ENCODE data around the gene DBH. TPM values are rescaled to one million over a fixed set of nuclear protein-coding genes. Genes with fewer than 3 reads are reported as not detected.

The DBH gene
- total and polyA plus RNA-seq, 2 of the 13 experiments (the other 11 are each of a cell fraction or from before 2014, with no cell fraction given): not detected

DNA sequence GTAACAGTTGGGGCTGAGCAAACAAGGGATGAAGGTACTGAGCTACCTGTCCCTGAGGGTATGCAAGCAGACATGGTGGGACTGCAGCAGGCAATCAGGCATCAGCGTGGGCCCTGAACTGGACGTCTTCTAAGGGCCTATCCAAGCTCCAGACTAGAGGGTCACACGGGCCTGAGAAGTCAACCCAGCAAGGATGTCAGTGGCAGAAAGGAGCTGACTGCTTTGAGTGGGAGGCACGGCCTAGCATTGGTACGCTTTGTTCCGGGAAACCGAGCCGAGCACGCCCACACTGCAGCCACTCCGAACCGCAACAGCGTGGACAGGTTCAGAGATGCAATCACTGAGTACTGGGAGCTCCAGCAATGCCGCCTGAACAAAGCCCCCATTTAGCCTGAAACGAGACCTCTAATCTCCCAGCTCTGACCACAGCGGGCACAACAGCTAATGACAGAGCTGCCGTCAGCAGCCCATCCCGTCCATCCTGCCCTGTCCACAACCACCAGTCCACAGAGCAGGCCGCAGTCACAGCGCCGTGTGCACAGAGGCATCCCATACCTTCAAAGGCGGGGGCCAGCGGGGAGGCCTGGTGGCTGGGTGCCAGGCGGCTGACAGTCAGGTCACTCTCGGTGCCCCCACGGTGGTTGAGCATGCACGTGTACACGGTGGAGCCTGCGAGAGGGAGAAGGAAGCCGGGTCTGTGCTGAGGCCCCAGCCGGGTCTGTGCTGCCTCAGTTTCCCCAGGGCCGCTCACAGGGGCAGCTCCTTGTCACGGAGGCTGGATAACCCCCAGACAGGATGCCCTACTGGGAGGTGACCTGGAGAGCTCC, 57.8 kb downstream of the DBH start:
- H3K4me1 ChIP-seq (ENCODE audit: insufficient read depth, low read length): no peaks in the 10 kb centered on the region
- peaks cover 20 to 47% of the 10 kb centered on the region in 2 experiments for H3K36me3 ChIP-seq (replicated peaks in 1 of 2; ENCODE audit: control insufficient read depth in 1 of 2, insufficient read depth in 2 of 2, low read length in 2 of 2)
- DNase-seq (ENCODE audit: low spot score) (no peak), ATAC-seq (no peak), FAIRE-seq (no peak)
- no peak overlapping the region for H3K27ac ChIP-seq (ENCODE audit: extremely low read length, insufficient read depth, low read length)
- no peak overlapping the region for H3K4me3 ChIP-seq (replicated peaks in 1 of 3; ENCODE audit: insufficient read depth in 1 of 3, low read depth in 2 of 3, low read length in 3 of 3)
- no peak overlapping the region for H3K9ac ChIP-seq (ENCODE audit: insufficient read depth, low read depth, low read length)
- H3K27me3 ChIP-seq (ENCODE audit: control insufficient read depth in 1 of 2, insufficient read depth in 2 of 2, low read length in 2 of 2): no peaks in the 10 kb centered on the region
- WGBS (ENCODE audit: low lambda C conversion rate): over 99% methylated on average over 17 of the region's 32 CpGs
- H2AFZ ChIP-seq (ENCODE audit: low read length): no peak overlapping the region
- H4K20me1 ChIP-seq (ENCODE audit: insufficient read depth, low read length): no peaks in the 10 kb centered on the region
- BruUV-seq (replicated peaks): no TSS peak
- no peaks in the 10 kb centered on the region for H3K9me3 ChIP-seq (ENCODE audit: low read length)
- intact Hi-C loops (cut with micrococcal nuclease; ENCODE audit: unreplicated experiment) (no loop called here), in situ Hi-C loops (cut with HindIII; ENCODE audit: extremely low pct_ligation_motif_present, low pct_unique_long_range_greater_than_20kb) (no loop called here)
- ChIA-PET CTCF (ENCODE audit: low intra/inter-chr PET ratio, low total read pairs) (no interaction called here), POLR2A (no interaction called here)
- no peak overlapping the region for H3K4me2 ChIP-seq (ENCODE audit: low read depth, low read length)
- no peaks in the 10 kb centered on the region for H3K79me2 ChIP-seq (ENCODE audit: insufficient read depth, low read length)
- TF ChIP-seq ZBTB10 (CRISPR knock-in tag; IDR thresholded peaks at IDR 0.05; ENCODE audit: borderline replicate concordance) (no peak), AGO2 (optimal IDR thresholded peaks at IDR 0.05; ENCODE audit: low read depth, low read length) (peak; percentile 25), ZNF383 (CRISPR knock-in tag; IDR thresholded peaks at IDR 0.05; ENCODE audit: borderline replicate concordance) (no peak)

DNA sequence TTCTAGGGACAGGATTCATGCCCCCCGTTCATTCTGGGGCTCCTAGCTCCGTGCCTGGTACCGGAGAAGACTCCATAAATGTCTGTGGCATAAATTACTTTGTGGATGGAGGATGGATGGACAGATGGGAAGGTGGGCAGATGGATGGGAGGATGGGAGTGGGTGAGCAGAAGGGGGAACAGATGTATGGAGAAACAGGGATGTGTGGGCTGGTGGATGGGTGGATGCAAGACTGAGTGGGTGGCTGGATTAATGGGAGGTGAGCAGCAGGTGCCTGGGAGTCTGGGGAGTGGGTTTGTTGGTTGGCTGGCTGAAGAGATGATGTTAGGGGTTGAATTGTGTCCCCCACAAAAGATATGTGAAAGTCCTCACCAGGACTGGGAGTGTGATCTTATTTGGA, 58.5 kb downstream of the DBH start:
- H3K36me3 ChIP-seq (replicated peaks in 1 of 2; ENCODE audit: control insufficient read depth in 1 of 2, insufficient read depth in 2 of 2, low read length in 2 of 2): peaks cover 18 to 41% of the 10 kb centered on the region in 2 experiments; a peak in 4 of 5 replicates
- H3K4me1 ChIP-seq (ENCODE audit: insufficient read depth, low read length): no peaks in the 10 kb centered on the region
- H2AFZ ChIP-seq (ENCODE audit: low read length): no peak overlapping the region
- intact Hi-C loops (cut with micrococcal nuclease; ENCODE audit: unreplicated experiment): no loop called here
- H3K9ac ChIP-seq (ENCODE audit: insufficient read depth, low read depth, low read length): no peak overlapping the region
- H3K9me3 ChIP-seq (ENCODE audit: low read length): no peaks in the 10 kb centered on the region
- WGBS (ENCODE audit: low lambda C conversion rate): 100% methylated on average over 3 of the region's 3 CpGs
- POLR2A ChIA-PET: no interaction called here
- CTCF ChIA-PET (ENCODE audit: low intra/inter-chr PET ratio, low total read pairs): no interaction called here
- H3K4me2 ChIP-seq (ENCODE audit: low read depth, low read length): no peak overlapping the region
- H3K27me3 ChIP-seq (ENCODE audit: control insufficient read depth in 1 of 2, insufficient read depth in 2 of 2, low read length in 2 of 2): no peaks in the 10 kb centered on the region
- FAIRE-seq (no peak), DNase-seq (ENCODE audit: low spot score) (no peak), ATAC-seq (no peak)
- no TSS peak for BruUV-seq (replicated peaks)
- in situ Hi-C loops (cut with HindIII; ENCODE audit: extremely low pct_ligation_motif_present, low pct_unique_long_range_greater_than_20kb): no loop called here
- no peak overlapping the region for H3K4me3 ChIP-seq (replicated peaks in 1 of 3; ENCODE audit: insufficient read depth in 1 of 3, low read depth in 2 of 3, low read length in 3 of 3)
- no peaks in the 10 kb centered on the region for H4K20me1 ChIP-seq (ENCODE audit: insufficient read depth, low read length)
- H3K79me2 ChIP-seq (ENCODE audit: insufficient read depth, low read length): no peaks in the 10 kb centered on the region
- no peak overlapping the region for H3K27ac ChIP-seq (ENCODE audit: extremely low read length, insufficient read depth, low read length)
- no peak for TF ChIP-seq ZNF878 (CRISPR knock-in tag; IDR thresholded peaks at IDR 0.05)
- TF ChIP-seq, protein P1, sequence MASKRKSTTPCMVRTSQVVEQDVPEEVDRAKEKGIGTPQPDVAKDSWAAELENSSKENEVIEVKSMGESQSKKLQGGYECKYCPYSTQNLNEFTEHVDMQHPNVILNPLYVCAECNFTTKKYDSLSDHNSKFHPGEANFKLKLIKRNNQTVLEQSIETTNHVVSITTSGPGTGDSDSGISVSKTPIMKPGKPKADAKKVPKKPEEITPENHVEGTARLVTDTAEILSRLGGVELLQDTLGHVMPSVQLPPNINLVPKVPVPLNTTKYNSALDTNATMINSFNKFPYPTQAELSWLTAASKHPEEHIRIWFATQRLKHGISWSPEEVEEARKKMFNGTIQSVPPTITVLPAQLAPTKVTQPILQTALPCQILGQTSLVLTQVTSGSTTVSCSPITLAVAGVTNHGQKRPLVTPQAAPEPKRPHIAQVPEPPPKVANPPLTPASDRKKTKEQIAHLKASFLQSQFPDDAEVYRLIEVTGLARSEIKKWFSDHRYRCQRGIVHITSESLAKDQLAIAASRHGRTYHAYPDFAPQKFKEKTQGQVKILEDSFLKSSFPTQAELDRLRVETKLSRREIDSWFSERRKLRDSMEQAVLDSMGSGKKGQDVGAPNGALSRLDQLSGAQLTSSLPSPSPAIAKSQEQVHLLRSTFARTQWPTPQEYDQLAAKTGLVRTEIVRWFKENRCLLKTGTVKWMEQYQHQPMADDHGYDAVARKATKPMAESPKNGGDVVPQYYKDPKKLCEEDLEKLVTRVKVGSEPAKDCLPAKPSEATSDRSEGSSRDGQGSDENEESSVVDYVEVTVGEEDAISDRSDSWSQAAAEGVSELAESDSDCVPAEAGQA (IDR thresholded peaks at IDR 0.05; ENCODE audit: low read depth): no peak
- TF ChIP-seq, protein P1 (CRISPR knock-in tag; IDR thresholded peaks at IDR 0.05; ENCODE audit: borderline replicate concordance): no peak

Measured in HepG2 (cell line).